Naive thymus-derived CD8-positive, alpha-beta T cell (primary cell): Measurements from ENCODE around the gene KLK14. TPM values are rescaled to one million over a fixed set of nuclear protein-coding genes. Genes with fewer than 3 reads are reported as not detected.

Experiments
- ATAC-seq, 2 donors: fragments of 150-1000 bp; cut with Tn5 transposase in 1 of 2; sonication (Bioruptor Pico), chemical (Tn5 transposase) in 1 of 2; 1 replicate in 1 of 2; 2 replicates in 1 of 2; pipeline ENCODE4 v1.10.0; 2021; ENCODE audit warnings: mild to moderate bottlenecking in 2 of 2, moderate library complexity in 2 of 2
- POLR2A ChIA-PET: fragments of 350-600 bp; sonication (Branson Sonifier 250); formaldehyde crosslinking; loops from one replicate; lab custom pipeline; 2021; ENCODE audit warnings: antibody characterized with exemption; lab: Charles Lee
- DNase-seq, 10 donors: peaks; one replicate each; pipeline versions ENCODE4 v3.0.0 to v3.0.0-alpha.2; 2020 to 2022
- H3K27ac Mint-ChIP-seq, 10 donors: one replicate each; pipeline ENCODE4 v1.8.0; 2020 to 2022; ENCODE audit warnings: mild to moderate bottlenecking in 10 of 10, mixed read lengths in 10 of 10, moderate library complexity in 4 of 10, inconsistent platforms in 1 of 10
- H3K27me3 Mint-ChIP-seq, 5 donors: one replicate each; pipeline ENCODE4 v1.8.0; 2021 to 2022; ENCODE audit warnings: mixed read lengths in 5 of 5
- H3K36me3 Mint-ChIP-seq, 3 donors: one replicate each; pipeline ENCODE4 v1.8.0; 2020 to 2022; ENCODE audit warnings: mixed read lengths in 3 of 3, mild to moderate bottlenecking in 2 of 3, inconsistent platforms in 1 of 3
- H3K4me1 Mint-ChIP-seq, 4 donors: one replicate each; pipeline ENCODE4 v1.8.0; 2021 to 2022; ENCODE audit warnings: mixed read lengths in 4 of 4
- H3K4me3 Mint-ChIP-seq, 10 donors: one replicate each; pipeline ENCODE4 v1.8.0; 2020 to 2022; ENCODE audit warnings: mild to moderate bottlenecking in 10 of 10, mixed read lengths in 10 of 10, moderate library complexity in 6 of 10, inconsistent platforms in 1 of 10
- H3K9me3 Mint-ChIP-seq, 9 donors: one replicate each; pipeline ENCODE4 v1.8.0; 2020 to 2022; ENCODE audit warnings: mixed read lengths in 9 of 9, mild to moderate bottlenecking in 3 of 9, inconsistent platforms in 1 of 9, moderate library complexity in 1 of 9
- polyA plus RNA-seq, 3 donors: library from polyadenylated mRNA; unstranded; fragments of 300-500 nt; fragmentation: Illumina TruSeq; gene quantifications; one replicate each; pipeline ENCODE4 v1.2.3, GENCODE V29; 2021
- total RNA-seq, 8 experiments: library from RNA in 2 of 8; stranded (reverse) in 2 of 8; gene quantifications; one replicate each; pipeline ENCODE4 v1.2.3 and lab custom pipeline; 2021 to 2026

The KLK14 gene
- total and polyA plus RNA-seq, 5 experiments from 2014 or later = 1.1 to 1.5 TPM; not detected in 3

DNA sequence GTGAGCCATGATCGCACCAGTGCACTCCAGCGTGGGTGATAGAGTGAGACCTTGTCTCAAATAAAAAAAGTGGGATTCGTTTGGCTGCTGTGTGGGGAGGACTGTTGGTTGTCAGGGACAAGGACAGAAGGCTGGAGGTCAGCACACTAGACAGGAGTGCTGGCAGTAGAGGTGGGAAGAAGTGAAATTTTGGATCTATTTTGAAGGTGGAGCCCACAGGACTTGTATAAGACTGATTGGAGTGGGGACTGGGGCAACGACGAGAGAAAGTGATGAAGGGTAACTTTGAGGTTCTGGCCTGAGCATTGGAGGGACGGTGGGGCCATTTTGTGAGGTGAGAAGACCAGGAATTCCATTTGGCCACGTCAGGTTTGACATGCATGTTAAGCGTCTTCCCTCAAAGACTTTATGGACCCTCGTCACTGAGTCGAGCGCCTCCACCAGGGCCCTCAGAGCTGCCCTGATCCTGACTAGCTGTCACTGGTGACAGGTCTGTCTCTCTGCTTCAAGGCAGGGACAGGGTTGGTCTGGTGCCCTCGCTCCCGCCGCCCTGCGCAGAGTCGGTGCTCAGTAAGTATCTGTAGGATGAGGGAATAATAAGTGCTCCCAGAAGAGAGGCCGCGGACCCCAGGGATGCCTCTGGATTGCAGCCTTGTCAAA is 24.8 kb upstream of the KLK14 start:
- peaks cover 29 to 54% (median 51%) of the 10 kb centered on the region in 4 donors for H3K4me1 Mint-ChIP-seq
- DNase-seq = no peak

DNA sequence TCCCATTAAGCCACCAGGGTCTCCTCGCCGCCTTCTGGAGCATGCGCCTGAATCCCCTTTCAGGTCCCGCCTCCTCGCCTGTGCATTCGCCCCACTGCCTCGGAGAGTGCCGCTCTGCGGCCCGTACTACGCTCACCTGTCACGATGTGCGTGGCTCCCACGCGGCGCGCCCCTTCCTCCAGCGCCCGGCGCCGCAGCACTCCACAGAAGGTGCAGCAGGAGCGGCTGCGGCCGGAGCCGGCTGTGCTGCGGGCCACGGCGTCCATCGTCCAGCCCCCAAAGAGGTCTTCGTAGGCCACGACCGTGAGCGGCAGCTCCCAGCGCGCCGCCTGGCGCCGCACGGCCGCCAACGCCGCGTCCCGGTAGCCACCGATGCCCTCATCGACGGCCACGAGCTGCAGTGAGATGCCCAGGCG is 21.2 kb upstream of the KLK14 start:
- Mint-ChIP-seq H3K9me3 (no peaks in the 10 kb centered on the region), H3K4me1 (peaks cover 34 to 75% (median 65%) of the 10 kb centered on the region in 4 donors), H3K36me3 (peaks cover 0 to 64% (median 6%) of the 10 kb centered on the region in 3 donors), H3K27me3 (no peaks in the 10 kb centered on the region), H3K27ac (no peak overlapping the region), H3K4me3 (no peak overlapping the region)
- POLR2A ChIA-PET = no interaction called here
- no peak for ATAC-seq
- DNase-seq = no peak

More for the DNA sequence above, 24.8 kb upstream of the KLK14 start:
- Mint-ChIP-seq H3K27me3 (no peaks in the 10 kb centered on the region), H3K9me3 (no peaks in the 10 kb centered on the region), H3K4me3 (peak overlapping the region; percentile 87 to 100 (median 98)), H3K27ac (peak overlapping the region; percentile 94 to 100 (median 98)), H3K36me3 (peaks cover 0 to 33% (median 2%) of the 10 kb centered on the region in 3 donors)
- ATAC-seq = no peak
- POLR2A ChIA-PET = no interaction called here

DNA sequence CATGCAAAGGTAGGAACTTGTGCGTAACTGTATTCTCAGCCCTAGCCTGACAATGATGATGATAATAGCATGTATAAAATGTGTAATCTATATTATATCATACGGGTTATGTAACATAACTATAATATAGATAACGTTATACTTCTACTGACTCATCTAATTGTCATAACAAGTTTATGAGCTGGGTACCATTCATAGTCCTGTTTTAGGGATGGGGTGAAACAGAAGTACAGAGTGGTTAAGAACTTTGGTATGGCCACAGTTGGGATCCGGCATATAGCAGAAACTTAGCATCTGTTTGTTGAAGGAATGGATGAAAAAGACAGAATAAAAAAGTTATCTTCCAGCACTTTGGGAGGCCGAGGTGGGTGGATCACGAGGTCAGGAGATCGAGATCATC is 20.3 kb upstream of the KLK14 start:
- Mint-ChIP-seq H3K27me3 (no peaks in the 10 kb centered on the region), H3K36me3 (peaks cover 0 to 64% (median 6%) of the 10 kb centered on the region in 3 donors), H3K4me3 (peak overlapping the region in 1 of 10 donors; percentile 14), H3K27ac (peak overlapping the region in 3 of 10 donors; percentile 14 to 55 (median 31)), H3K9me3 (no peaks in the 10 kb centered on the region), H3K4me1 (peaks cover 30 to 68% (median 57%) of the 10 kb centered on the region in 4 donors)
- no peak for ATAC-seq
- POLR2A ChIA-PET = no interaction called here
- no peak for DNase-seq

DNA sequence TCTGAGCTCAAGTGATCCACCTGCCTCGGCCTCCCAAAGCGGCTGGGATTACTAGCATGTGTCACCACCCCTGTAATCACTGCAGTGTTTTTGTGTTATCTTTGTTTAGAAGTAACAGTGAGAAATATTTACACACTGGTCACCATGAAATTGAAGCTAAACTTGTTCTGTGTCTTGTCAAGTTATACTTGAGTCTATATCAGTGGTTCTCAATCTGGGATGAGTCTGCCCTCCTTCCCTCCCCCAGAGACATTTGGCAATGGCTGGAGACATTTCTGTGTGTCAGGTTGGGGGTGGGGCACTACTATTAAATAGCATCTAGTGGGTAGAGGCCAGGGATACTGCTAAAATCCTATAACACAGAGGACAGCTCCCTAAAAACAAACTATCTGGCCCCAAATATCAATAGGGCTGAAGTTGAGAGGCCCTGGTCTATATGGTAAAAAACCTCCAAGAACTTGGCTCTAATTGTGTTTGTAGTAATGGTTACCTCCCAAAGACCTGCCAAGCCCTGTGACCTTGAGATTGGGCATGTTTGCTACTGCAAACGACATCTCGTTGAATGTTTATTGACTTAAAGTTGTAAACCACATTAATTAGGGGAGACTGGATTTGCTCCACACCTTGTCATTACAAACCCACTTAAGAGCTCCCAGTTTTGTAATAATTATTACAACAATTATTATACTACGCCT is 18.6 kb upstream of the KLK14 start:
- H3K27ac Mint-ChIP-seq = peak overlapping the region in 5 of 10 donors; percentile 17 to 86 (median 67)
- ATAC-seq (no peak), DNase-seq (no peak)
- H3K4me1 Mint-ChIP-seq = peaks cover 27 to 70% (median 56%) of the 10 kb centered on the region in 4 donors
- H3K36me3 Mint-ChIP-seq = peaks cover 0 to 71% (median 6%) of the 10 kb centered on the region in 3 donors
- no peaks in the 10 kb centered on the region for H3K9me3 Mint-ChIP-seq
- no peaks in the 10 kb centered on the region for H3K27me3 Mint-ChIP-seq
- POLR2A ChIA-PET = no interaction called here
- H3K4me3 Mint-ChIP-seq = peak overlapping the region in 1 of 10 donors; percentile 54

DNA sequence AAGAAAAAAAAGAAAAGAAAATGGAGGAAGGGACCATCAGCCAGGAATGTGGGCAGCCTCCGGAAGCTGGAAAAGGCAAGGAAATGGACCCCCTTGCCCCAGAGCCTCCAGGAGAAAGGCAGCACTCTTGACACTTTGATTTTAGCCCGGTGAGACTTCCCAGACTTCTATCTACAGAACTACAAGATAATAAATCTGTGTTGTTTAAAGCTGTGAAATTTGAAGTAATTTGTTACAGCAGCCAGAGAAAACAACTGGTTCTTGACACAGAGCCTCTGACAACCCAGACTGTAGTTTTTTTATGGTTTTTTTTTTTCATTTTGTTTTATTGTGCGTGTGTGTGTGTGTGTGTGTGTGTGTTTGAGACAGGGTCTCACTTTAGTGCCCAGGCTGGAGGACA is 17.9 kb upstream of the KLK14 start:
- H3K4me1 Mint-ChIP-seq = peaks cover 22 to 63% (median 49%) of the 10 kb centered on the region in 4 donors

DNA sequence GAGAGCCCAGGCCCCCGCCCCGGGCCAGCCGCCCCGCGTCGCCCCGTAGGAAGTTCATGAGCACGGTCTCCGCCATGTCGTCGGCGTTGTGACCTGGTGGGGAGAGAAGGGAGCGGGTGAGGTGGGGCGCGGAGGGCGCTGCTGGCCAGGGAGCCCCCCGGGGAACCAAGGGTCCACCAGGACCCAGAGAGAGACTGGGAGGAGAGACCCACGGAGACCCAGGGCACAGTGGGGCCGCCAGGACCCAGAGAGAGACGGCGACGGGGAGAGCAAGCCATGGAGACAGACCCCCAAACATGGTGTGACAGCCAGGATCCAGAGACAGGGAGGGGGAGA is 16.3 kb upstream of the KLK14 start:
- H3K27me3 Mint-ChIP-seq = no peaks in the 10 kb centered on the region
- H3K4me1 Mint-ChIP-seq = peaks cover 16 to 54% (median 40%) of the 10 kb centered on the region in 4 donors
- H3K4me3 Mint-ChIP-seq = peak overlapping the region in 9 of 10 donors; percentile 22 to 67 (median 55)
- H3K9me3 Mint-ChIP-seq = no peaks in the 10 kb centered on the region
- H3K36me3 Mint-ChIP-seq = peaks cover 0 to 57% (median 6%) of the 10 kb centered on the region in 3 donors
- POLR2A ChIA-PET = no interaction called here
- ATAC-seq = no peak
- peak overlapping the region in 8 of 10 donors; percentile 35 to 92 (median 84) for H3K27ac Mint-ChIP-seq
- no peak for DNase-seq

More for the DNA sequence above, 17.9 kb upstream of the KLK14 start:
- H3K4me3 Mint-ChIP-seq = no peak overlapping the region
- no peaks in the 10 kb centered on the region for H3K9me3 Mint-ChIP-seq
- H3K36me3 Mint-ChIP-seq = peaks cover 0 to 65% (median 6%) of the 10 kb centered on the region in 3 donors
- POLR2A ChIA-PET = no interaction called here
- ATAC-seq (no peak), DNase-seq (no peak)
- H3K27ac Mint-ChIP-seq = peak overlapping the region in 2 of 10 donors; percentile 27 to 86
- H3K27me3 Mint-ChIP-seq = no peaks in the 10 kb centered on the region

DNA sequence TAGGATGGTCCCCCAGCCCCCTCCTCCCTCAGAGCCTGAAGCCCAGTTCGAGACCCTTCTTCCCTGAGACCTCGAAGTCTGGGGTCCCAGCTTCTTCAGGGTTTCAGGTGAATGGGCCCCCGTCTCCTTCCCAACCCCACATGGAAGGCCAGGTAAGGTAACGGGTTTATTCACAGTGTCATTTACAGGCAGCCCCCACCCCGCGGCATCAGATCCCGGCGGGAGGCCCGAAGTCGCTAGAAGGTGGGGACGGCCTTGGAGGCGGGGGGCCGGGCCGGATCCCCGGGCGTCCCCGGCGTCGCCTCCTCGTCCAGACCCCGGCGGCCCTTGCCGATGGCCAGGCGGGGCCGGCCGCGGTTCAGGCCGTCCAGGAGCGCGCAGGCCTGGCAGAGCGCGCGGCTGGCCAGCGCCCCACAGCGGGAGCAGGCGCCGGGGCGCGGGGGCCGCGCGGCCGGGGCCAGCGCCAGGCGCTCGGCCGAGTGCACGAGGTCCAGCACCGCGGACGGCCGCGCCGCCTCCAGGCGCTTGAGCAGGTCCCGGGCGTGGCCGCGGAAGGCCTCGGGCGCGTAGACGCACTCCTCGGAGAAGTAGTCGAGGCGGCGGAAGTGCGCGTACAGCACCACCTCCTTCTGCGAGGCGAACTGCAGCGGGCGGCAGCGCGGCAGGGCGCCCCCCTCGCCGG is 15.8 kb upstream of the KLK14 start:
- ATAC-seq = peak; percentile 63 to 93
- H3K36me3 Mint-ChIP-seq = peaks cover 0 to 53% (median 6%) of the 10 kb centered on the region in 3 donors
- H3K27me3 Mint-ChIP-seq = no peaks in the 10 kb centered on the region
- H3K4me3 Mint-ChIP-seq = peak overlapping the region in 7 of 10 donors; percentile 10 to 67 (median 55)
- POLR2A ChIA-PET = no interaction called here
- no peaks in the 10 kb centered on the region for H3K9me3 Mint-ChIP-seq
- peaks cover 18 to 52% (median 41%) of the 10 kb centered on the region in 4 donors for H3K4me1 Mint-ChIP-seq
- DNase-seq = peak in 8 of 10 donors; percentile 24 to 76 (median 34)
- H3K27ac Mint-ChIP-seq = peak overlapping the region in 4 of 10 donors; percentile 62 to 87 (median 79)

DNA sequence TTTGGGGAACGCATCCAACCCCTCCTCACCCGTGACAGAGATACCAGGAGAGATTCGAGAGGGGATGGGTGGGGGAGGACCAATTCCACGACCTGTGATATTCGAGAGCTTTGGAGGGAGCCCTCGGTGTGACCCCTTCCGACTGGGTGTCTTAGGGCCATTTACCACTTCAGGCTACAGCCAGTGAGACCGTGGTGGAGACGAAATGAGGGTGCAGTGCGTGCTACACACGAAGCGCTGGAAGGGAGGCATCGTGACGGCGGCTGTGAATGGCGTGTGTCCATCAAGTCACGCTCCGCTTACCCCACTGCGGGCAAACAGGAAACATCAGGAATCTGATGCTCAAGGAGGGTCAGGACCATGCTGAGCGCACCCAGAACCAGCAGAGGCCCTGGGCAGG is 15.1 kb upstream of the KLK14 start:
- Mint-ChIP-seq H3K9me3 (no peaks in the 10 kb centered on the region), H3K36me3 (peaks cover 0 to 46% (median 4%) of the 10 kb centered on the region in 3 donors), H3K4me3 (peak overlapping the region in 4 of 10 donors; percentile 15 to 38 (median 28)), H3K27ac (peak overlapping the region in 3 of 10 donors; percentile 4 to 73 (median 27)), H3K4me1 (peaks cover 18 to 50% (median 38%) of the 10 kb centered on the region in 4 donors), H3K27me3 (no peaks in the 10 kb centered on the region)
- DNase-seq (no peak), ATAC-seq (no peak)
- POLR2A ChIA-PET = no interaction called here

DNA sequence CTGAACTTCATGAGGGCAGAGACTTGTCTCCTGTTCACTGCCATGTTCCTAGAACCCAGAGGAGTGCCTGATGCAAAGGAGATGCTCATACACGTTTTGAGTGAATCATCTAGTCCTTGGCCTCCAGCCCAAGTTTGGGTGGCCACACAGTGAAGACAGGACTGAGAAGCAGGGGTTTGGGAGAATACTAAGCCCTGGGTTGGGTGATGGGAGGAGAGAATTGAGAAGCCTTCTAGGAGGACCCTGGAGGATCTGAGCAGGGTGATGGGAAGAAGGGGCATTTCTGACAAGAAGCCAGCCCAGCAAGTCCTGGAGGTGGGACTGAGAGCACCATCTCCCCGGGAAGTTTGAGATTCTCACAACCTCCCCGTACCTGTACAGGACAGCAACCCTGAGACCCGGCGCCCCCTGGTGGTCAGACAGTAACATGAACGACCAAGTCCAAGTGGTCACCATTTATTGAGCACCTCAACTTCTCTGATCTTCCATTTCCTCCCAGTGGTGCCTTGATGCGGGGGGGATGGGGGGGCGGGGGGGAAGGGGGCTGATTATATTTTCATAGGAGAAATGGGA is 14.6 kb upstream of the KLK14 start:
- Mint-ChIP-seq H3K36me3 (peaks cover 0 to 40% (median 4%) of the 10 kb centered on the region in 3 donors), H3K4me3 (peak overlapping the region in 7 of 10 donors; percentile 21 to 52 (median 36)), H3K4me1 (peaks cover 21 to 45% (median 32%) of the 10 kb centered on the region in 4 donors), H3K27ac (peak overlapping the region in 8 of 10 donors; percentile 4 to 85 (median 66)), H3K27me3 (no peaks in the 10 kb centered on the region), H3K9me3 (no peaks in the 10 kb centered on the region)
- DNase-seq (peak; percentile 27 to 79 (median 55)), ATAC-seq (peak; percentile 49 to 50)
- POLR2A ChIA-PET = no interaction called here

DNA sequence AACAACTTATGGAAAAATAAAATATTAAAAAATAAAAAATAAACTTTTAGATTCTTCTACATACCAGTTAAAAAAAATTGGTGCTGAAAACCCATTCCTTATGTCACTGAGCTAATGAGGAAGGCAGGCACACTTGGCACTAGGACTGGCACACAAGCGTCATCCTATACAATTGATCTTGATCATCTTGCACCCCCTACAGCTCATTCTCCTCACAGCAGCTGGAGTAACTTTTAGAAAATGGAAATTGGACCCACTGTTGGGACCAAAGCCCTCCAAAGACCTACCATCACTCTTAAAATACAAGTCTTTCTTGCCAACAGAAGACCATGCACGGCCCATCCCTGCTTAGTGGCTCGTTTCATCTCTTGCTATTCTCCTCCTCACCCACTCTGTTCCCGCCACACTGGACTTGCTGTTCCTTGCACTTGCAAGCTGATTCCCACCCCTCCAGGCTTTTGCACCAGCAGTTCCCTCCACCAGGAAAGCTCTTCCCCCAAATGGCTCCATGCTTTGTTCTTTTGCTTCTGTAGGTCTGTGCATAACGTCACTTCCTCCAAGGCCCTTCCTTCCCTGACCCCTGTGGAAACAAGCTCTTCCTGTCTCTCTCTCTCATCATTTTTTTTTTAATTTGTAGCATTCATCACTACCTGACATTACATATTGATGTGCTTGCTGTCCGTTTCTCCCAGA is 13.9 kb upstream of the KLK14 start:
- ATAC-seq (no peak), DNase-seq (no peak)
- Mint-ChIP-seq H3K27ac (peak overlapping the region in 8 of 10 donors; percentile 1 to 85 (median 38)), H3K27me3 (no peaks in the 10 kb centered on the region), H3K36me3 (peaks cover 0 to 34% (median 4%) of the 10 kb centered on the region in 3 donors), H3K4me1 (peaks cover 22 to 45% (median 31%) of the 10 kb centered on the region in 4 donors), H3K9me3 (no peaks in the 10 kb centered on the region), H3K4me3 (peak overlapping the region in 5 of 10 donors; percentile 20 to 52 (median 33))
- POLR2A ChIA-PET = interaction anchor here (0.5 kb wide), 1 partner anchor 1255 kb away, joined by 5 read pairs; no protein-coding TSS in a partner anchor

DNA sequence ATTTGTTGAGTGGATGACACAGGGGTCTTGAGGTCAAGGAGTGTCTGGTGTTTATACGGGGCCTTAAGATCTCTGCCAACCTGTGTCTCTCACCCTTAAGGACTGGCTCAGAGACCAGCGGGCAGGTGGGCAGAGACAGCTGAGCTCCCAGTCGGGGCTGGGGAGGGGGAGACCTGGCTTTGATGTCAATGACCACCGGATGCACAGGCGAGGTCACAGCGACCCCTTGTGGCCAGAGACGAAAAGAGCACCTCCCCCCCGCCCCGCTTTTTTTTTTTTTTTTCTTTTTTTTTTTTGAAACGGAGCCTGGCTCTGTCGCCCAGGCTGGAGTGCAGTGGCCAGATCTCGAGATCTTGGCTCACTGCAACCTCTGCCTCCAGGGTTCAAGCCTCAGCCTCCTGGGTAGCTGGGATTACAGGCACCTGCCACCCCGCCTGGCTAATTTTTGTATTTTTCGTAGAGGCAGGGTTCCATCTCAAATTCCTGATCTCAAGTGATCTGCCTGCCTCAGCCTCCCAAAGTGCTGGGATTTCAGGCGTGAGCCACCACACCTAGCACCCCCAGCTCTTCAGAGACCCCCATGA is 12.1 kb upstream of the KLK14 start:
- Mint-ChIP-seq H3K36me3 (peaks cover 0 to 16% (median 4%) of the 10 kb centered on the region in 3 donors), H3K4me1 (peaks cover 14 to 34% (median 26%) of the 10 kb centered on the region in 4 donors), H3K4me3 (no peak overlapping the region), H3K27me3 (no peaks in the 10 kb centered on the region), H3K27ac (peak overlapping the region in 2 of 10 donors; percentile 56 to 72), H3K9me3 (no peaks in the 10 kb centered on the region)
- POLR2A ChIA-PET = interaction anchor here (0.6 to 0.7 kb wide), 3 partner anchors 15 to 109 kb away, joined by 4 to 5 read pairs (median 4); no protein-coding TSS in a partner anchor
- DNase-seq (peak in 4 of 10 donors; percentile 28 to 42 (median 32)), ATAC-seq (no peak)
